SHP77 treated with DMSO at 0.1 percent for 48 hours (cell line): ENCODE results near the gene ACTR1B.
A peak's percentile ranks its signal among the peaks of the same experiment; 100 is the strongest.
"Not testable (repeated sequence)": the region's sequence is repeated elsewhere in the genome, so short reads cannot be mapped to it uniquely, and the experiment has no call there.

Source experiments
- DNase-seq: peaks from one replicate; lab custom pipeline; 2025; lab: John Stamatoyannopoulos, UW

Gene ACTR1B

DNA sequence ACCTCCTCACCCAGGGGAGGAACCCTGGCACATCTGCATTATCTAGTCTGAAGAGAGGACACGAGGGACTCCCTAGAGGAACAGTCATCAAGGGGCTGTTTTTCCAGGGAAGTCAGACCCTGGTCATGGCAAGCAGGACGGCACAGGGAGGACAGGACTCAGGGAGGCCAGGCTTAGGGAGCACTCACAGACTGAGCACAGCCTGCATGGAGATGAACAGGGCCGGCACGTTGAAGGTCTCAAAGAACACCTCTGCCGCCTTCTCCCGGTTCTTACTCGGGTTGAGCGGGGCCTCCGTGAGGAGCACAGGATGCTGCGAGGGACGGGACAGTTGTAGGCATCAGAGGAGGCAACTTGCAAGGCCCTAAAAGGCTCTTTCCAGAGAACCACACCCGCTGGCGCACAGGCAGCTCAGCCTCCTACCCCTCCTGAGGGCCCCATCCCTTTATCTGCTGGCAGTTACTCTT lies 5.1 kb downstream of the ACTR1B start:
- DNase-seq: no peak

DNA sequence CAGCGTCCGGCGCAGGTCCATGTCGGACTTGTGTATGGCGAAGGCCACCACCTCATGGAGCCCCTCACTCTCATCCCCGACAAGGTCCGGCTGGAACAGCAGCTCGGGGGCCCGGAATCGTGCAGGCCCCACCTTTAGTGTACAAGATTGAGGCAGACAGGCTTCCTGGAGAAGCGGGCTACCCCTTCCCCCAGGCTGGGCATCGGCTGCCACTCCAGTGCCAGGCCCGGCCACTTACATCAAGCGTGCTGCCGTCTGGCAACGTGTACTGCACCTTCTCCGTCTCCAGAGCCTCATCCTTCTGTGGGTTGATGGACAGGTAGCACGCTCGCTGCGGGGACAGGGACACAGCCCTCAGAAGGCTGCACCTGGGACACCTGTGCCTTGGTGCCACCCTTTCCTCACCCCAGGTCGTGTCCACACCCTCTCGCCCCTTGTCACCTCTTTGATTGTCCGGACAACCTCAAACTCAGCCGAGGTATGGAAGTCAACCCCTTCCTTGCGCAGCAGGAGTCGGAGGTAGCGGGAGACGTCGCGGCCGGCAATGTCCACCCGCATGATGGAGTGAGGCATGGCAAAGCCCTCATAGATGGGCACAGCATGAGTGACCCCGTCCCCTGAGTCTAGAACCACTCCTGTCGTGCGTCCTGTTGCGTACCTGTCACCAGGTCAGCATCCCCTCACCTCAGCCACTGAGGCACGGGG lies 5.7 kb downstream of the ACTR1B start:
- no peak for DNase-seq

DNA sequence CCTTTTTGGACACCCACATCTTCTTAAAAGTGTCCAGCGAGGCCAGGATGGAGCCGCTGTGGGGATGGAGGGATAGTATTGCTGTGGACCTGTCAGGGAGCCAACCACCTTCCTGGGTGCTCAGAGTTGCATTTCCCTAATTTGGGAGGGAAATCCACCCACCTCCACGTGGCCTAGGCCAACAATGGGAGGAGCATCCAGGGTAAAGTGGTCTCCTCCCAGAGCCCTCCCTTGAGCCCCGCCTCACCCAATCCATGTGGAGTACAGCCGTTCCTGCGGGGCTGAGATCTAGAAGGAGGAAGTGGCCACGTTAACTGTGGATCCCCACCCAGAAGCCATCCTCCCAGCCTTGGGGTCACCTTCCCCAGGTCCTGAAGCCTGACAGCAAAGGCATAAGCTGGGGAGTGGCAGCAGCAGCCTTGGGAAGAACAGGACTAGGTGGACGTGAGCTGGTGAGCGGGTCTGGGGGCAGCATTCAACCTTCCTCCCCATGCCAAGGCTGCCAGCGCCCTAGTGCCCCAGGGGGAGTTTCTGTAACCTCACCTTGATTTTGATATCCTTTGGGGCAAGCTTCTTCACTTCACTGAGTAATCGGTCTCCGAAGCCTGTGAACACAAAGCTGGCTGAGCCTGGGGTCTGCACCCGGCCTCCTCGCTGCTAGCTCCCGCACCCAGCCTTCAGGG lies 6.8 kb downstream of the ACTR1B start:
- DNase-seq: no peak

DNA sequence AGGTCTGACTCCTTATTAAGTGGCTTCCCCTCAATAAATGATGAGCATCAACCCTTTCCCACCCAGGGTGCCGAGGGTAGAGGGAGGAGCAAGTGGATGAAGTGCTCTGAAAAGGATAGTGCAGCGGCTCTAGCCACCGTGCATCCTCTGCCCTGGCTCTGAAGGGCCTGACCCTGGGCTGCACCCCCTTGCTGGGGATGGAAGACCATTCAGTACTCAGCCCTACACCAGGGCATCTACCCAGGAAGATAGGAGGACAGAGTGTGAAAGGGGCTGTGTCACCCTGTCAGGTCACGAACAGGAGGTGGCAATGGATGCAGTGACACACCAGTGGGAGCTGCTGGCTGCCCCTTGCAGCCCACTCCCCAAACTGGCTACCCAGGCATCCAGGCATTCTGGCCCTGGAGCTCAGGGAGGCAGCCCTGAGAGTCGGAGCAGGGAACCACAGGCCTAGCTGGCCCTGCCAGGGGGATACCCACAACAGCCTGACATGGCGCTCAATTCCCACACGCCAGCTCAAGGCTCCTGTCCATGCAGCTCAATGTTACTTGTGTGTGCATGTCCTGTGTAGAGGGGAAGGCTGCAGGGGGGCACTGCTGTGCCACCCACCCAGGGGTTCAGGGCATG lies 7.6 kb downstream of the ACTR1B start:
- DNase-seq: no peak

DNA sequence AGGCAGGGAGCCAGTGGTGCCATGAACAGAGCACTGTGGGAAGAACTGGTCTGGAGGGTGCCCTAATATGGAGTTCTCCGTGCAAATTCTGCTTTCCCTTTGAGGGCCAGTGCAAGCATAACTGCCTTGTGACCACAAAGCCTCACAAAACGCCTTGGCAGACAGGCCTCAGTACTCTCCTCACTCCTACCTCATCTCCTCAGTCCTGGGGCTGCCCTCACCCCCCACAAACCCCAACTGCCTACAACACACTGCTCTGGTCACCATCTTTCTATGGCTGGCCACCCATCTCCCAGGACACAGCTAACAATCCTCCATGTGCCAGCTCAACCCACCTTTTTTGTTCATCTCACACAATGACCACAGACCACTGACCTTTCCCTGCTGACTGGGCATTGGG lies 9.1 kb downstream of the ACTR1B start:
- DNase-seq: no peak

DNA sequence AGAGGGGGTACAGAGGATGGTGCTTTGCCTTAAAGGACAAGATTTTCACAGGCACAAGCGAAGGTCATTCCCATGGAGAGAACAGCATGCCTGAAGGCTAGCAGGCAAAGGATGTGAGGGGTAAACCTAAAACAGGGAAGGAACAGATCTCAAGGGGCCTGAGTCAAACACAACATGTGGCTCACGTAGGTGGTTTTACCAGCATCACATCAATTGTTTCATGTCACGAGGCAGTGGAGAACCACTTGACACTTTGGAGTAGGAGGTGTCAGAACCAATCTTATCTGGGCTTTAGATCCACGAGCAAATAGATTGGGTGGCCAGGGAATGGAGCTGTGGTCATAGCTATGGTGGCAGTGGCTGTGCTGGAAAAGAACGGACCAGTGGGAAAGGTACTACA lies 9.5 kb downstream of the ACTR1B start:
- DNase-seq: no peak

DNA sequence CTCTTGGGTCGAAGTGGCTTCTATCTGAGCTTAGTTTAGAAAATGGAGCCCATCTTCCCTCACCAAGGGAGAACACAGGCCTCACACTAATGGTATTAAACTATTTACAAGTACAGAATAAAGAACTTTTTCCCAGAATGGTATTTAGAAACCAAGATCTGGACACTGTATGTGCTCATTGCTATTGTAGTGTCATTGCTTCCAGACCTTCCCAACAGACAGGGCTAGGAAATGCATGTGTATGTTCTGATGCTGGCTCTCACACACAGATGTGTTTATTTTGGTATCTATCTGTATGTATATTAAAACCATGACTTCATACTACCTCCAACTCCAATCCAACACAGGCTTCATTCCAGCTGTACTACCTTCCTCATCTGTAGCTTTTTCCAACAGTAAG lies 10.0 kb downstream of the ACTR1B start:
- DNase-seq: no peak

DNA sequence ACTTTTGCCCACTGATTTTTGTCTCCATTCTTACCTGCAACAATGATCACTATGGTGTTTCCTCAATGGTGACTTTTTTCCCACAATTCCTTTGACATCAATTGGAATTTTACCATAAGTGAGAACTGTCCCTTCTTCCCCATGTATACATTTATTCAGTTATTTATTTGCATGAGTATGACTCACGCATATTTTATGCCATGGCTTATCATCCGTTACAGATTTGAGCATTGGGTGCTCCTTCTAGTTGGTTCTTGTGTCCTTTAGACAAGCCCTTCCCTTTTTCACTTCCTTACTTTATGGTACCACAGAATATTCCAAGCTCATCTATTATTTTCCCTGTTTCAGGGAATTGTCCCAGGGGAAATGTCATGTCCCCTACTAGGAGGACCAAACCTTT lies 10.4 kb downstream of the ACTR1B start:
- DNase-seq: no peak

DNA sequence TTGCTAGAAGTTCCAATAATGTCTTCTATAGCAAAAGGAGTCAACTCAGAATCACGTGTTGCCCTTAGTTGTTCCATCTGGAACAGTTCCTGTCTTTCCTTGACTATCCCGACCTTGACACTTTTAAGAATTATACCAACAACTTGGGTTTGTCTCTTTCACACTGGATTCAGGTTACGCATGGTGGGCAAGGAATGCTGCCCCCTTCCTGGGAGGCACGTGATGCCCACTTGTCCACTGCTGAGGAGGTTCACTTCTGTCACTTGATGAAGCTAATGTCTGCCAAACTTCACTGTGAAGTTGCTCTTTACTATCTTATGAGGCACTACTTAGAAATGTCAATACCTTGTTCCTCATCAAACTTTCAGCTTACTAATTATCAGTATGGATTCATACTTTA lies 12.7 kb downstream of the ACTR1B start:
- no peak for DNase-seq

DNA sequence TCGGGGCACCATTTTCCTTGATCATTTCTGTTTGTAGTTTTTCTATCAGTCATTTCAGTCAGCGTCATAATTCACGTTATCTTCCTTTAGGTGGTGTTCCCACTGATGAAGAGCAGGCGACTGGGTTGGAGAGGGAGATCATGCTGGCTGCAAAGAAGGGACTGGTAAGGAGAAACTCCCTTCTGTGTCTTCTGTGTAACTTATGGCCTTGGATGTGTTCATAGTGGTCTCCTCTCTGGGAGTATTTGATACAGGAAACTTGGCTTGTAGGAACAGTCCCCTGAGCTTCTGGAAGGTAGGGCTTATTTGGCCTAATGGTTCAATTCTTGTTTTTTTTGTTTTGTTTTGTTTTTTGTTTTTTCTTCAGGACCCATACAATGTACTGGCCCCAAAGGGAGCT lies 16.9 kb downstream of the ACTR1B start:
- no peak for DNase-seq

DNA sequence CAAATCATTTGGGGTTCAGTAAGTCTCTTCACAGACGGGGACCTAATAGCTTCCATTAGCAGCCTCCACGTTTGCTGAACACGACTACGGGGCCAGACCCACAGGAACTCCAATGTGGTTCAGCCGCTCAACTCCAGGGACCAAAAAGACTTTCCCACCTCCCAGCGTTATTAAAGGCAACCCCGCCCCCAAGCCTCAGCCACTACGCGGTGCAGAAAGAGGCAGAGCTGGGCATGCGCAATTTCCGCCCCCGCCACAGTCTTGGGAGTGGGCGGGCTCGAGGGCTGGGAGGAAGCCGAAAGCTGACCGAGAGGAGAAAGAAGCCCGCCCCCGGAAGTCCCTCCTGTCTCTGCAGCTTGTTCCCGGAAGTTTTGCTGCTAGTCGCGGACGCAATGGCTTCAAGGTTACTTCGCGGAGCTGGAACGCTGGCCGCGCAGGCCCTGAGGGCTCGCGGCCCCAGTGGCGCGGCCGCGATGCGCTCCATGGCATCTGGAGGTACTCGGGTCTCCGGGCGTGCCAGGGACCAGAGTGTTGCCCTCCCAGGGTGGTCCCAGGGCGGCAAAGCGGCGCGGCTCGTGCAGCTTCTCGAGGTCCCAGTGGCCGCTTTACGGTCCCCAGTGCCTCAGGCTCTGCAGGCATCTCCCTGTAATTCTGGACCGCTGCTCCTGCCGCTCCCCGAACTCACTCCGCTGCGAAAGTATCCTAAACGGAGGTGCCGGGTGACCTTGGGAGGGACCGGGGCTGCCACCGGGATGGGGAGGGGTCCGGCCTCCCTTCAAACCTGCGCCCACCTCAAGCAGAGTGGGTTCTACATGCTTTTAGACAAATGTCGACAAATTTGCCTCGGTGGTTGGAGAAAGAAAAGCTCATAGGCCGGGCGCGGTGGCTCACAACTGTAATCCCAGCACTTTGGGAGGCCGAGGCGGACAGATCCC lies 17.9 kb downstream of the ACTR1B start, which contains the start of gene COX5B:
COX5B (plus strand) TSS at position 368 of the 935 bp plus-strand sequence; CDS start at position 393, 25 bp downstream.
- DNase-seq: peak; percentile 95

DNA sequence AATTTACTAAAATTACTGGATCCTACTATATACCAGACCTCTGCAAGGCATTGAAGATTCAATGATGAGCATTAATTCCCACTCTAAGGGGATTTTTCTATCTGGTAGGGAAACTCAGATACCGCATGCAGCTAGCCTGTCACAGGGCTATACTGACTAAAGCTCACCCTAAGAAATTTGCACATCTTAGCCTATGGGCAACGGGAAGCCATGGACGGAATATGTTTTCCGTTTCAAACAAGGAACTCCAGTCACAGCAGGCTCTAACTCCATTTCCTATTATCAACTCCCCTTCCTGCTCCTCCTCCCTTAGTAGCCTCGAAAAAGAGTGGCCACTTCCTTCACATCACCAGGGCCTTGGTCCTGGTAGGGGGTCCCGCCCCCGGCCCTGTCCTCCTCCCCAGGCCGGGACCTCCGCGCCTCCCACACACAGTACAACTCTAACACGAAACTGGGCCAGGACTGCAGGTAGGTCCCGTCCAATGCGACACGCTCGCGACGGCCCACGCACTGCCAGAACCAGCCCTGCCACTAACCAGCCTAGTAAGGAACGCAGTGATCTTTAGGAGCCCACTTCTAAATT lies 18.6 kb downstream of the ACTR1B start:
- DNase-seq: no peak

DNA sequence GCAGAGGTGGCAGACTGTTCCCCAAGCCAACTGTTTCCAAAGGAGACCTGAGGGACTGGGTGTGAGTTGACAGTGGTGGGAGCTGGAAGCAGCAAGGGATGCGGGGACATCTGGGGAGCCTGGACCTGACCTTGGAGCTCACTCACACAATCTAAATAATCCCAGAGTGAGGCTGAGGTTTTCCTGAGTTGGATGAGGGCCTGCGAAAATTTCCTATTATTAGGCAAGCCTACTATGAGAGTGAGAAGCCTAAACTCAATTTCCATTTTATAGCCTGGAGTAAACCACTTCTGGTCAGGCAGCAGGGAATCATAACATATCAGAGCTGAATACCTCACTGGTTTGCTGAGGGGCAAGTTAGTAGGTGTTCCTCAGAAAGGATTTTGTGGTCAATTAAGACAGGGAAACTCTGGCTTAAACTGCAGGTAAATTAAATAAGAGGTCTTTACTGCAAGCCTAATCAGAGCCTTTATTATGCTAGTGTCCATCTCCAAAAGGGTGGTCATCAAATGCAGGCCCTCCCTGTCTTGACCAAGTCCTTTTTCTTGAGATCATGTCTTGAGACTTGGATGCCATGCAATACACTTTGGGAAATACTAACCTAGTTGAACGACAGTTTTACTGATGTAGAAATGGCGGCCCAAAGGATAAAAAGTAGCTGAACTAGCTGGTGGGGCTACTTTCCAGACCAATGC lies 19.7 kb downstream of the ACTR1B start:
- DNase-seq: no peak

DNA sequence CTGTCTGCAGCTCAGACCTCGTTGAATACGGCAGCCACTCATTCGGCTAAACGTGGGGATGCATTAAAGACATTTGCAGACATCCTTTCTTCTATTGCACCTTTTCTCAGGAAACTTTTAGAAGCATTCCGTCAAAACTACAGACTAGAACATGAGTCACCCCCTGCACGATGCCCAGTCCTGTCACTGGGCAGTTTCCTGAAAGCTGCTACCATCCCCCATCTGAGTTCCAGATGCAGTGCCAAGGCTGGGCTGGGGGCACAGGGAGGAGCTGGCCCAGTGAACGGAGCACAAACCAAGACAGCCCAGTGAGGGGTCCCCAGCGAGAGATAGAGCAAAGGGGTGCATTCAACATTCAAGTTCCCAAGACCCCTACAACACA lies 37.8 kb downstream of the ACTR1B start:
- DNase-seq: not testable (repeated sequence)

DNA sequence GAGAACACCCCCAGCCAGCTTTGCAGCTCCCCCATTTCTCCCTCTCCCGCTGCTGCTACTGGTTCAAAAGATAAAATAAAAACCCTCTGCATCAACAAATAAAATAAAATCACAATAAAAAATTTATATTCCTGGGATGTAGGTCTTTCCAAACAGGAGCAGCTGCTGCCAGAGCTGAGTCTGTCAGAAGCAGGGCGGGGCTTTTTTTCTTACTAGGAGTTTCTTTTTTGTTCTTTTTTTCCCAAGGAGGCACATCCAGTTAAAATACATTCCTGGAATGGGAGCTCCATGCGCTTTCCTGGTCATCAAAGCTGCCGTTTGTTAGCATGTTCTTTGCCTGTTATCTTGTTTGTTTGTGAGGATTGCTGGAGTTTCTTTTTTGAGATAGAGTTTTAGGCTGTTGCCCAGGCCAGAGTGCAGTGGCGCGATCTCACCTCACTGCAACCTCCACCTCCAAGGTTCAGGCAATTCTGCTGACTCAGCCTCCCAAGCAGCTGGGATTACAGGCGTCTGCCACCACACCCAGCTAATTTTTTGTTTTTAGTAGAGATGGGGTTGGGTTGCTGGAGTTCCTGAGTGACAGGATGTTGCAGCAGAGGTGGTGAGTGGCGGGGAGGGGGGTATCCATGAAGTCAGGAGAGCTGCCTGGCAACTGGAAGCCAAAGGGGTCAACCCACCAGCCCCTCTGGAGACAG lies 38.3 kb downstream of the ACTR1B start:
- not testable (repeated sequence) for DNase-seq

DNA sequence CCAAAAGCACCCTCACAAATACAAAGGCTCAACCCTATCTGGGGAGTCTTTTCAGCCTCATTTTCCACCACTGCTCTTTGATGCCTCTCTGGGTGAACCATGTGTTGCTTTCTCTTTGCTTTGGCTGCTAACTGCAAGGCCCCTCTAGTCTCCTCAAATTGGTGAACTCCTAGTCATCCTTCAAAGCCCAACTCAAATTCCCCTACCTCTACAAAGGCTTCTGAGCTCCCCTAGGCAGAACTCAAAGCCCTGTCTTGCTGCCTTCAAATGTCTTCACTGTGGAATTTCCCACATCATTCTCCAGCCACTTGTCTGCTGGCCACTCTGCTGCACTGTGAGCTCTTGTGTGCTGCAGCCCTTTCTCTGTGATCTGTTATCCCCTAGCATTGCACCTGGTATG lies 40.9 kb downstream of the ACTR1B start:
- DNase-seq: peak; percentile 17

DNA sequence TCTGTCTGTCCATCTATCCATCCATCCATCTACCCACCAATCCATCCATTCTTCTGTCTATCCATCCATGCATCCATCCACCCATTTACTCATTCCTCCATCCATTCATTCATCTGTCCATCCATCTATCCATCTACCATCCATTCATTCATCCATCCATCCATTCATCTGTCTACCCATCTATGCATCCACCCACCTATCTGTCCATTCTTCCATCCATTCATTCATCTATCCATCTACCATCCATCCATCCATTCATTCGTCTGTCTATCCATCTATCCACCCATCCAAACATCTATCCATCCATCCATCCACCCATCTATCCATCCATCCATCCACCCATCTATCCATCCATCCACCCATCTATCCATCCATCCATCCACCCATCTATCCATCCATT lies 43.4 kb downstream of the ACTR1B start:
- DNase-seq: not testable (repeated sequence)

DNA sequence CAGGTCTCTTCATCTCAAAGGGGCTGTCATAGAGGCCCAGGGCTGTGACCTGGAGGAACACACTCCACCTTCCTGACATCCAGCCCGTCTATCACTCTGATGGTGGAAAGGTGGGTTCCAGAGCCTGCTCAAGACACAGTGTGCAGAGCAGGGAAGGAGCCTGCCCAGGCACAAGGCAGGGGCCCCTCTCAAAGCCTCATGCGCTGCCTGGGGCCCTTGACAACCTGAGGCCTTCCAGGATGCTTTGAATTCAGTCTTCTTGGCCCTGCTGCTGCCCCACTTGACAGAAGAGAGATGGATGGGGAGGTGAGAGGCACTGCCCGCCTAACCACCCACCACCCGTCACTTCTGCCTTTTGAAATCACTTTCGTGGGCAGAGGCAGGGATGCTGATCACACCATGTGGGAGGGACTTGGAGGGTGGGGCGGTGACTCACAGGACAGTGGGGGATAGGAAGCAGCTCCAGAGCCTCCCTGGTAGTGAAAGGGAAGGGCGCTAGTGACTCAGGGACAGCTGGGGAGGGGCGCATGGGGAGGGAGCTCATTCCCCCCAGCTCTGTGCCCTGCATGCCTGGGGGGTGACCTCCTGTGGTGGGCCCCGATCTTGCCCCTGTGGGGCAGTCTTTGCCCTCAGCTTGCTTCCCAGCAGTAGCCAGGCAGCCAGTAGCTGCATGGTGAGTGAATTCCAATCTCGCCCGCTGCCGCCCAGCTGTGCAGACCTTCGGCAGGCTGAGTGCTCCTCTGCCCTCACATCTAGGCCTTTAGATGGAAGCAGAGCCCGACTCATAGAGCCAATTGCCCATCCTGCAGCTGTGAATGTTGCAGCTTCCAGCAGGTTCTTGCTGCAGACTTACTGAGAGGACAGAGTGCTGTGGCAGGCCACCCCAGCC lies 44.7 kb downstream of the ACTR1B start:
- DNase-seq: not testable (repeated sequence)

DNA sequence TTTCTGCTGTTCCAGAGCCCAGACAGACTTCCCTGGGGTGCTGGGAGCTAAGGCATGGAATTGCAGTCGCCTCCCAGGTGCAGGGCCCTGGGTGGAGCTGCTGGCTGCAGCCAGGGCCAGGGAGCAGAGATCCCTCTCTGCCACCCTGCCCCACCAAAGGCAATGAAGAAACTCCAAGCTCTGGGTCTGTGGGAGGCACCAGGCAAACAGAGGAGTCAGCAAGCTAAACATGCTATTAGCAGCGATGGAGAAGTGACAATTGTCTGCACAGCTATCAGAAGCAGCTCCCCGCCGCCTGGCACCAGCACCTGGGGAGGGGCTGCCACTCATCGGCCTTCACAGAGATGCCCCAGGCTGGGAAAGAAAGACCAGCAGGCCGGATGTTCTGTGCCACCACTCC lies 45.9 kb downstream of the ACTR1B start:
- no peak for DNase-seq
